DOHH2 (cell line): ENCODE data around the gene PPP1R15A.
A peak's percentile ranks its signal among the peaks of the same experiment; 100 is the strongest.
"Not testable (repeated sequence)": the region's sequence is repeated elsewhere in the genome, so short reads cannot be mapped to it uniquely, and the experiment has no call there.

Experiments
- H3F3A ChIP-seq: fragments of 200-600 bp; sonication (generic), shearing (Covaris generic); 2 replicates; pipeline ENCODE4 v1.6.0; 2016; ENCODE audit warnings: antibody characterized with exemption, mild to moderate bottlenecking; ENCODE audit not compliant: control insufficient read depth, insufficient read depth
- H3K27ac ChIP-seq: fragments of 200-600 bp; sonication (generic); 2 replicates; pipeline ENCODE4 v1.5.1; 2014; ENCODE audit warnings: low read depth, mild to moderate bottlenecking, low read length, moderate library complexity
- H3K27me3 ChIP-seq: fragments of 200-600 bp; sonication (generic); 2 replicates; pipeline ENCODE4 v1.6.1; 2014; ENCODE audit warnings: mild to moderate bottlenecking, low read length, mixed read lengths; ENCODE audit not compliant: control insufficient read depth
- H3K36me3 ChIP-seq: fragments of 200-600 bp; sonication (generic); 2 replicates; pipeline ENCODE4 v1.6.1; 2014; ENCODE audit warnings: mild to moderate bottlenecking, low read length, moderate library complexity, mixed read lengths; ENCODE audit not compliant: control insufficient read depth
- H3K4me1 ChIP-seq: fragments of 200-600 bp; sonication (generic); 2 replicates; pipeline ENCODE4 v1.6.1; 2014; ENCODE audit warnings: mild to moderate bottlenecking, low read length, mixed read lengths; ENCODE audit not compliant: control insufficient read depth
- H3K4me2 ChIP-seq: fragments of 200-600 bp; sonication (generic); 2 replicates; pipeline ENCODE4 v1.6.0; 2014; ENCODE audit warnings: mild to moderate bottlenecking, low read length, moderate library complexity
- H3K4me3 ChIP-seq: fragments of 200-600 bp; sonication (generic); 2 replicates; pipeline ENCODE4 v1.5.1; 2014; ENCODE audit warnings: mild to moderate bottlenecking, low read length, mixed read lengths
- H3K79me2 ChIP-seq: fragments of 200-600 bp; sonication (generic); 2 replicates; pipeline ENCODE4 v1.6.1; 2014; ENCODE audit warnings: mild to moderate bottlenecking, low read length, mixed read lengths; ENCODE audit not compliant: control insufficient read depth
- H3K9me2 ChIP-seq: fragments of 200-600 bp; sonication (generic); replicated peaks from 2 replicates; pipeline ENCODE4 v1.6.1; 2014; ENCODE audit warnings: mild to moderate bottlenecking, low read length, mixed read lengths; ENCODE audit not compliant: control insufficient read depth
- H3K9me3 ChIP-seq: fragments of 200-600 bp; sonication (generic); 2 replicates; pipeline ENCODE4 v1.6.1; 2014; ENCODE audit warnings: antibody characterized with exemption, low read length, mixed read lengths; ENCODE audit not compliant: control insufficient read depth, insufficient read depth
- H4K20me1 ChIP-seq: fragments of 200-600 bp; sonication (generic); 2 replicates; pipeline ENCODE4 v1.6.0; 2014; ENCODE audit warnings: low read depth, mild to moderate bottlenecking, antibody characterized with exemption, low read length, moderate library complexity; ENCODE audit not compliant: control insufficient read depth, insufficient read depth
- CTCF ChIP-seq: fragments of 200-600 bp; sonication (generic); IDR thresholded peaks from one replicate; pipeline ENCODE4 v1.5.1; 2014; ENCODE audit warnings: antibody characterized with exemption, mild to moderate bottlenecking, low read depth, low read length; ENCODE audit not compliant: poor library complexity, severe bottlenecking
- EZH2phosphoT487 ChIP-seq: fragments of 200-600 bp; sonication (generic); IDR thresholded peaks from 2 replicates; pipeline ENCODE4 v1.6.1; 2017; ENCODE audit warnings: borderline replicate concordance, mild to moderate bottlenecking, antibody characterized with exemption, low read length, moderate library complexity, mixed read lengths

The PPP1R15A gene

GRCh38 chr19:48881741-48882657 is 9.8 kb downstream of the PPP1R15A start:
- Histone ChIP-seq H3K4me2 (peak overlapping the region; percentile 37; the same call in 1 of the 2 replicates), H3K36me3 (peaks cover 22% of the 10 kb centered on the region), H3K9me3 (peaks cover 6% of the 10 kb centered on the region), H4K20me1 (no peaks in the 10 kb centered on the region), H3K4me1 (peaks cover 79% of the 10 kb centered on the region), H3F3A (peaks cover 33% of the 10 kb centered on the region), H3K79me2 (peaks cover 14% of the 10 kb centered on the region), H3K27ac (peak overlapping the region; percentile 96), H3K27me3 (no peaks in the 10 kb centered on the region), H3K4me3 (no peak overlapping the region), H3K9me2 (no peaks in the 10 kb centered on the region)
- TF ChIP-seq CTCF (no peak), EZH2phosphoT487 (no peak)

GRCh38 chr19:48883726-48884125 is 11.5 kb downstream of the PPP1R15A start:
- peaks cover 6% of the 10 kb centered on the region for H3K36me3 ChIP-seq

GRCh38 chr19:48887861-48888612 is 15.8 kb downstream of the PPP1R15A start:
- H3K4me3 ChIP-seq = no peak overlapping the region
- peaks cover 56% of the 10 kb centered on the region for H3K4me1 ChIP-seq
- TF ChIP-seq CTCF (no peak), EZH2phosphoT487 (no peak)
- no peaks in the 10 kb centered on the region for H3K36me3 ChIP-seq
- no peaks in the 10 kb centered on the region for H3K9me3 ChIP-seq
- H4K20me1 ChIP-seq = no peaks in the 10 kb centered on the region
- no peaks in the 10 kb centered on the region for H3K27me3 ChIP-seq
- H3K4me2 ChIP-seq = no peak overlapping the region
- H3K9me2 ChIP-seq = no peaks in the 10 kb centered on the region
- peaks cover 5% of the 10 kb centered on the region; the same call in 1 of the 2 replicates for H3F3A ChIP-seq
- peaks cover 4% of the 10 kb centered on the region for H3K79me2 ChIP-seq
- H3K27ac ChIP-seq = no peak overlapping the region

More at GRCh38 chr19:48883726-48884125, 11.5 kb downstream of the PPP1R15A start:
- Histone ChIP-seq H3K27me3 (no peaks in the 10 kb centered on the region), H3K9me3 (peaks cover 6% of the 10 kb centered on the region), H3K79me2 (peaks cover 4% of the 10 kb centered on the region), H3K9me2 (no peaks in the 10 kb centered on the region), H3K4me3 (no peak overlapping the region), H3F3A (peaks cover 20% of the 10 kb centered on the region), H4K20me1 (no peaks in the 10 kb centered on the region), H3K4me1 (peaks cover 63% of the 10 kb centered on the region), H3K27ac (no peak overlapping the region), H3K4me2 (peak overlapping the region; percentile 18; the same call in 1 of the 2 replicates)
- TF ChIP-seq EZH2phosphoT487 (no peak), CTCF (no peak)

- H3F3A ChIP-seq, H4K20me1 ChIP-seq, H3K36me3 ChIP-seq, H3K79me2 ChIP-seq, H3K27me3 ChIP-seq, H3K9me3 ChIP-seq, H3K27ac ChIP-seq, H3K4me3 ChIP-seq, H3K4me2 ChIP-seq, H3K9me2 ChIP-seq: not testable (repeated sequence)
- H3K4me1 ChIP-seq = peaks cover 45% of the 10 kb centered on the region
Measured at GRCh38 chr19:48889496-48889895, 17.3 kb downstream of the PPP1R15A start.
